ENCODE measurements around the gene NPAS4. TPM values are rescaled to one million over a fixed set of nuclear protein-coding genes. Genes with fewer than 3 reads are reported as not detected.

NPAS4 gene
- total and polyA plus RNA-seq, 2 of the 13 experiments (the other 11 are each of a cell fraction or from before 2014, with no cell fraction given) = not detected

DNA sequence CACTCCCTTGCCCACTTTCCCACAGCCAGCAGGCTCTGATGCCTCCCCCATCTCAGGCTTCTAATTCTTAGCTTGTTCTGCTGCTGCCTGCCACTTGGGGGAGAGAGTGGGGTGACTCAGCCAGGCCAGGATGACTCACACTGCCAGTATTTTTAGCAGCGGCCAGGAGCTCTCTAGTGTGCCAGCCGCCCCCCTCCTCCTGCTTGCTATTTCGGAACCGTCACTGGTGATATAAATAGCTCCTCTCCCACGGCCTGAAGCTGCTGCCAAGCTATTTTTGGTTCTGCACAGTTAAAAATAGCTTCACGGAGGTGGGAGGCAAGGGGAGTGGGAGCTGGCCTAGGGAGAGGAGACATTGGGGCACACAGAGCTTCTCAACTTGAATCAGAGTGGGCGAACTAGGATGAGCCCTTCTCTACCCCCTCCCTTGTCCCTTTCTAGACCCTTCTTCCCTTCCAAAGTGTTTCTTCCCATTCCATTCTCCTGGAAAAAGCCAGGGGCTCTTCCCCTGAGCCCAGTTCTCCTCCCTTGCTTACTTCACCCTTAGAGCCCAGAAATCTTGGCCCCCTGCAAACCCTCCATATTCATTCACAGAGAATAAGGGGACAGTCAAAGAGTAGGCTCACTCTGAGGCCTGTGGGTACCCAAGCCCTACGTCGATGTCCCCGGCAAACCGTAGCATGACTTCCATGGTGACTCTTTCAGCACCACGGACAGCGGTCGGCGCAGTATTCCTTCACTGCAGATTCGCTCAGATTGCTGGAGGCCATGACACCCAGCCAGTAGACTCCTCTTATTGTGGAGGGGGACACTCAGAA, 2.5 kb upstream of the NPAS4 start (continued):
- no peak for TF ChIP-seq CBX2 (IDR thresholded peaks at IDR 0.05; ENCODE audit: low read depth, low read length)
- no peak for TF ChIP-seq CBX2 (CRISPR knock-in tag; IDR thresholded peaks at IDR 0.05; ENCODE audit: low read depth)
- no peak for TF ChIP-seq POLR2G (IDR thresholded peaks at IDR 0.05; ENCODE audit: low read depth, low read length)
- TF ChIP-seq ZNF12 (CRISPR knock-in tag; IDR thresholded peaks at IDR 0.05) = peak; percentile 77; the same call in 1 of the 2 replicates
- no peak for TF ChIP-seq ZNF740 (CRISPR knock-in tag; IDR thresholded peaks at IDR 0.05)
- TF ChIP-seq SSRP1 (CRISPR knock-in tag; IDR thresholded peaks at IDR 0.05) = no peak
- peak; percentile 93 for TF ChIP-seq BORCS8-MEF2B (CRISPR knock-in tag; IDR thresholded peaks at IDR 0.05)
- TF ChIP-seq SYNCRIP (IDR thresholded peaks at IDR 0.05; ENCODE audit: insufficient read depth, low read depth, low read length) = no peak
- TF ChIP-seq CREBL2 (CRISPR knock-in tag; IDR thresholded peaks at IDR 0.05; ENCODE audit: borderline replicate concordance) = no peak
- peak; percentile 94 for TF ChIP-seq MAF1 (CRISPR knock-in tag; IDR thresholded peaks at IDR 0.05; ENCODE audit: borderline replicate concordance)
- peak; percentile 24; the same call in 1 of the 2 replicates for TF ChIP-seq TAF1 (CRISPR knock-in tag; IDR thresholded peaks at IDR 0.05)
- peak; percentile 42; the same call in 1 of the 2 replicates for TF ChIP-seq BCL6 (CRISPR knock-in tag; IDR thresholded peaks at IDR 0.05)
- no peak for TF ChIP-seq CHCHD3 (CRISPR knock-in tag; IDR thresholded peaks at IDR 0.05)
- no peak for TF ChIP-seq GTF3A (CRISPR knock-in tag; conservative IDR thresholded peaks at IDR 0.05)
- no peak for TF ChIP-seq ZFYVE20 (CRISPR knock-in tag; IDR thresholded peaks at IDR 0.05; ENCODE audit: borderline replicate concordance, low read depth)
- no peak for TF ChIP-seq IKZF1 (IDR thresholded peaks at IDR 0.05)
- TF ChIP-seq HMGA1 (CRISPR knock-in tag; conservative IDR thresholded peaks at IDR 0.05) = no peak
- TF ChIP-seq, protein P1, sequence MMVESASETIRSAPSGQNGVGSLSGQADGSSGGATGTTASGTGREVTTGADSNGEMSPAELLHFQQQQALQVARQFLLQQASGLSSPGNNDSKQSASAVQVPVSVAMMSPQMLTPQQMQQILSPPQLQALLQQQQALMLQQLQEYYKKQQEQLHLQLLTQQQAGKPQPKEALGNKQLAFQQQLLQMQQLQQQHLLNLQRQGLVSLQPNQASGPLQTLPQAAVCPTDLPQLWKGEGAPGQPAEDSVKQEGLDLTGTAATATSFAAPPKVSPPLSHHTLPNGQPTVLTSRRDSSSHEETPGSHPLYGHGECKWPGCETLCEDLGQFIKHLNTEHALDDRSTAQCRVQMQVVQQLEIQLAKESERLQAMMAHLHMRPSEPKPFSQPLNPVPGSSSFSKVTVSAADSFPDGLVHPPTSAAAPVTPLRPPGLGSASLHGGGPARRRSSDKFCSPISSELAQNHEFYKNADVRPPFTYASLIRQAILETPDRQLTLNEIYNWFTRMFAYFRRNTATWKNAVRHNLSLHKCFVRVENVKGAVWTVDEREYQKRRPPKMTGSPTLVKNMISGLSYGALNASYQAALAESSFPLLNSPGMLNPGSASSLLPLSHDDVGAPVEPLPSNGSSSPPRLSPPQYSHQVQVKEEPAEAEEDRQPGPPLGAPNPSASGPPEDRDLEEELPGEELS (CRISPR knock-in tag; IDR thresholded peaks at IDR 0.05) = peak; percentile 52; the same call in 1 of the 2 replicates
- peak; percentile 86 for TF ChIP-seq ZNF589 (CRISPR knock-in tag; conservative IDR thresholded peaks at IDR 0.05)
- TF ChIP-seq, protein P2, sequence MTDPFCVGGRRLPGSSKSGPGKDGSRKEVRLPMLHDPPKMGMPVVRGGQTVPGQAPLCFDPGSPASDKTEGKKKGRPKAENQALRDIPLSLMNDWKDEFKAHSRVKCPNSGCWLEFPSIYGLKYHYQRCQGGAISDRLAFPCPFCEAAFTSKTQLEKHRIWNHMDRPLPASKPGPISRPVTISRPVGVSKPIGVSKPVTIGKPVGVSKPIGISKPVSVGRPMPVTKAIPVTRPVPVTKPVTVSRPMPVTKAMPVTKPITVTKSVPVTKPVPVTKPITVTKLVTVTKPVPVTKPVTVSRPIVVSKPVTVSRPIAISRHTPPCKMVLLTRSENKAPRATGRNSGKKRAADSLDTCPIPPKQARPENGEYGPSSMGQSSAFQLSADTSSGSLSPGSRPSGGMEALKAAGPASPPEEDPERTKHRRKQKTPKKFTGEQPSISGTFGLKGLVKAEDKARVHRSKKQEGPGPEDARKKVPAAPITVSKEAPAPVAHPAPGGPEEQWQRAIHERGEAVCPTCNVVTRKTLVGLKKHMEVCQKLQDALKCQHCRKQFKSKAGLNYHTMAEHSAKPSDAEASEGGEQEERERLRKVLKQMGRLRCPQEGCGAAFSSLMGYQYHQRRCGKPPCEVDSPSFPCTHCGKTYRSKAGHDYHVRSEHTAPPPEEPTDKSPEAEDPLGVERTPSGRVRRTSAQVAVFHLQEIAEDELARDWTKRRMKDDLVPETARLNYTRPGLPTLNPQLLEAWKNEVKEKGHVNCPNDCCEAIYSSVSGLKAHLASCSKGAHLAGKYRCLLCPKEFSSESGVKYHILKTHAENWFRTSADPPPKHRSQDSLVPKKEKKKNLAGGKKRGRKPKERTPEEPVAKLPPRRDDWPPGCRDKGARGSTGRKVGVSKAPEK (CRISPR knock-in tag; IDR thresholded peaks at IDR 0.05; ENCODE audit: borderline replicate concordance) = no peak
- 0 out of 2 replicates have a peak, but pooled peaks have one; percentile 65 for TF ChIP-seq ATRX (CRISPR knock-in tag; IDR thresholded peaks at IDR 0.05; ENCODE audit: borderline replicate concordance)
- TF ChIP-seq ZNF138 (CRISPR knock-in tag; IDR thresholded peaks at IDR 0.05; ENCODE audit: low read depth) = 0 out of 2 replicates have a peak, but pooled peaks have one; percentile 64
- no peak for TF ChIP-seq MTA1 (CRISPR knock-in tag; IDR thresholded peaks at IDR 0.05; ENCODE audit: borderline replicate concordance)
- peak; percentile 98 for TF ChIP-seq KLF6 (CRISPR knock-in tag; IDR thresholded peaks at IDR 0.05)
- TF ChIP-seq KLF12 (CRISPR knock-in tag; IDR thresholded peaks at IDR 0.05; ENCODE audit: borderline replicate concordance) = peak; percentile 73; the same call in 1 of the 2 replicates
- peak; percentile 64; the same call in 1 of the 2 replicates for TF ChIP-seq FOXM1 (CRISPR knock-in tag; IDR thresholded peaks at IDR 0.05)

Measured in HepG2 (cell line).